IgD-negative memory B cell (primary cell): ENCODE measurements around the gene CSTB. TPM values are rescaled to one million over a fixed set of nuclear protein-coding genes. Genes with fewer than 3 reads are reported as not detected.

Source experiments
- H3K27ac Mint-ChIP-seq, 3 donors: one replicate each; pipeline ENCODE4 v1.8.0; 2020 to 2022; ENCODE audit warnings: mild to moderate bottlenecking in 3 of 3, mixed read lengths in 3 of 3, moderate library complexity in 1 of 3
- H3K27me3 Mint-ChIP-seq: one replicate; pipeline ENCODE4 v1.8.0; 2021; ENCODE audit warnings: mixed read lengths
- H3K36me3 Mint-ChIP-seq: one replicate; pipeline ENCODE4 v1.8.0; 2020; ENCODE audit warnings: mild to moderate bottlenecking, mixed read lengths
- H3K4me1 Mint-ChIP-seq, 3 donors: one replicate each; pipeline ENCODE4 v1.8.0; 2020 to 2022; ENCODE audit warnings: mixed read lengths in 3 of 3, mild to moderate bottlenecking in 1 of 3
- H3K4me3 Mint-ChIP-seq, 4 donors: one replicate each; pipeline ENCODE4 v1.8.0; 2020 to 2022; ENCODE audit warnings: mild to moderate bottlenecking in 4 of 4, mixed read lengths in 4 of 4, moderate library complexity in 3 of 4
- H3K9me3 Mint-ChIP-seq, 3 donors: one replicate each; pipeline ENCODE4 v1.8.0; 2020 to 2021; ENCODE audit warnings: mixed read lengths in 3 of 3, mild to moderate bottlenecking in 1 of 3
- polyA plus RNA-seq: library from polyadenylated mRNA; unstranded; fragments of 300-500 nt; fragmentation: Illumina TruSeq; gene quantifications from one replicate; pipeline ENCODE4 v1.2.3, GENCODE V29; 2021

The CSTB gene
- polyA plus RNA-seq, 1 donor from 2014 or later = 66.2 TPM

DNA sequence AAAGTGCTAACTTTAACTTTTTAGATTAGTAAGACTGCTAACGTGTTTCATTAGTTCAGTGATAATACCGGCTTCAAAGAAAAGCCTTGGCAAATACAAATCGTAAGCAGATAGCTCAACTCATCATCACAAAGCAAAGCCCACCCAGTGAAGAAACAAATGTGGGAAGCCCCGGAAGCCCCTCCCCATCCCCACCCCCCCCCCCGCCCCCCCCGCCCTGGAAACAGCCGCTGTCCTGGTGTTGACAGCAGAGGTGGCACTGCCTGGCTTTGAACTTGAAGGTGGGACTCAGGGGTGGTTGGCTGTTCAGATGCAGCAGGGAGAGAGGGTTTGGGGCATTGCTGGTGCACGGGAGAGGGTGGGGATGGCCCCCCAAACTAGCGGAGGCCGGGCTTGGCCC lies 43.0 kb downstream of the CSTB start:
- H3K4me3 Mint-ChIP-seq = peak overlapping the region in 1 of 4 donors; percentile 28
- H3K27me3 Mint-ChIP-seq = no peaks in the 10 kb centered on the region
- H3K4me1 Mint-ChIP-seq = peaks cover 10 to 13% (median 13%) of the 10 kb centered on the region in 3 donors
- H3K9me3 Mint-ChIP-seq = no peaks in the 10 kb centered on the region
- no peaks in the 10 kb centered on the region for H3K36me3 Mint-ChIP-seq
- no peak overlapping the region for H3K27ac Mint-ChIP-seq

DNA sequence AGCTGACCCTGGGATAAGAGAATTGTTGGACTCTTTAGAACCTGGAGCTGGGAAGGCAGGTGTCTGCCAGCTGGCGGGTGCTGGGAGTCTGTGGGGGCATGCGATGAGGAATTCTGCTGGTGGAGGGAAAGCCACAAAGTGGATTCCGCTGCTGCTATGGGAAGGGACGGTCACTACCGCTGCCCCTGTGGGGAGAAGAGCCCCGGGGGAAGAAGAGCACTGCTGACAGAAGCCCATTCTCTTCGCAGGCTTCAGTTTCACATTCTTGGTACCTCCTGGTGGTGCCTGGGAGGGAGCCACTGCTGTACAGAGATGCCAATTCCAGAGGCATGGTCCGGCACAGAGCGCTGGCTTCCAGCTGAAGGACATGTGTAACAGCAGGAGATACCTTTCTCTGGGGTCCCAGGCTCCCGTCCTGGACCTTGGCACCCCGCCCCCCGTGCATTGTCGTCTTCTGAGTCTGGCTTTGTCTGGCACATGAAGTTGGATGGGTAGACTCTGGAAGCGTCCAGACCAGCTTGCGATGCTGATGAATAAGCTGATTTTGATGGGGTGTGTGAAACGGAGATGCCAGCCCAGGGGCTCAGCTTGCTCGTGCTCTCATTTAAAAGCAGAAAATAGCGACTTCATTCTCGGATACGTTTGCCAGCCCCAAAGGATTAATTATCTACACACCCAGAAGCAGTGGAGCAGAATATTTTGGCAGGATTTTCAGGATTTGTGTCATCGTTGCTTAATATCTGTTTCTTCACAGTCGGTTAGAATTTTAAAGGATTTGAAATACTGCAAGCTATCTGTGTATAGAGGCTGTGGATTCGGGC lies 44.0 kb downstream of the CSTB start:
- H3K27ac Mint-ChIP-seq = peak overlapping the region in 1 of 3 donors; percentile 21
- peak overlapping the region in 1 of 4 donors; percentile 15 for H3K4me3 Mint-ChIP-seq
- H3K9me3 Mint-ChIP-seq = no peaks in the 10 kb centered on the region
- H3K27me3 Mint-ChIP-seq = no peaks in the 10 kb centered on the region
- no peaks in the 10 kb centered on the region for H3K36me3 Mint-ChIP-seq
- peaks cover 13 to 20% (median 18%) of the 10 kb centered on the region in 3 donors for H3K4me1 Mint-ChIP-seq

DNA sequence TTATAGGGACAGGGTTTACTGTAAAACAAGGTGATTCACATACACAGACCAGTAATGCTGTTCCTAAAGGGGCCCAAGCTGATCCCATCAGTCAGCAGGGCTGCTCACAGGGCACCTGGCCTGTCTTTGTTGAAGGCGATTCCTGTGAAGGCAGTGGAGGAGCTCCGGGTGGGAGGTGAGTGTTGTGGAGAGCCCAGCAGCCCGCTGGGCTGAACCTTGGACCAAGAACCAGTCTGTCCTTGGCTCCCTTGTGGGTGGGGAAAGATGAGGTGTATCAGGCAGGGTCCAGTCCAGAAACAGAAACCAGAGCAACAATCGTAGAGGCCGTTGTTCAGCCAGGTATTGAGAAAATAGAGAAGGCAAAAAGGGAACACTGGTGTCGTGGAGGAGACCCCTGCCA lies 44.6 kb downstream of the CSTB start:
- H3K9me3 Mint-ChIP-seq = no peaks in the 10 kb centered on the region
- no peaks in the 10 kb centered on the region for H3K27me3 Mint-ChIP-seq
- H3K4me1 Mint-ChIP-seq = peaks cover 19 to 25% (median 22%) of the 10 kb centered on the region in 3 donors
- H3K4me3 Mint-ChIP-seq = peak overlapping the region in 1 of 4 donors; percentile 39
- peak overlapping the region in 1 of 3 donors; percentile 21 for H3K27ac Mint-ChIP-seq
- no peaks in the 10 kb centered on the region for H3K36me3 Mint-ChIP-seq

- Mint-ChIP-seq H3K27ac (peak overlapping the region; percentile 83 to 95 (median 86)), H3K9me3 (no peaks in the 10 kb centered on the region), H3K27me3 (no peaks in the 10 kb centered on the region), H3K4me1 (peaks cover 29 to 35% (median 33%) of the 10 kb centered on the region in 3 donors), H3K36me3 (no peaks in the 10 kb centered on the region), H3K4me3 (peak overlapping the region; percentile 86 to 95 (median 91))
Measured at GRCh38 chr21:43728467-43729390, 47.4 kb downstream of the CSTB start.

DNA sequence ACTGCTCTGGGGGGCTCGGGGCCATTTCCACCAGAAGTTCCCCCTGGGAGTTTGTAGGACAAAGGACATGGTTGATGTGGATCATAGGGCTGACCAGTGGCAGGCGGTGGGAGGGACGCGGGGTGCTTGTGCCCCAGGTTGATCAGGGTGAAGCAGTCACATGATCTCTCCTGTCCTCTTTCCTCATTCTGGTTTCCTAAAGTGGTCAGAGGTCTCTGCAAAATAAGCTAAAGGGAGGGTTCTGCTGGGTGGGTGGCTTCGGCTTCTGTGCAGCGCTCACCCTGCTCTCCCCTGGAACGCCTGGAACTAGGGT lies 48.0 kb downstream of the CSTB start:
- Mint-ChIP-seq H3K36me3 (no peaks in the 10 kb centered on the region), H3K27me3 (no peaks in the 10 kb centered on the region), H3K4me1 (peaks cover 29 to 36% (median 31%) of the 10 kb centered on the region in 3 donors), H3K4me3 (peak overlapping the region; percentile 86 to 95 (median 91)), H3K27ac (peak overlapping the region in 2 of 3 donors; percentile 86 to 95), H3K9me3 (no peaks in the 10 kb centered on the region)

GRCh38 chr21:43727519-43728153 lies 48.5 kb downstream of the CSTB start:
- H3K36me3 Mint-ChIP-seq = no peaks in the 10 kb centered on the region
- H3K4me3 Mint-ChIP-seq = peak overlapping the region; percentile 86 to 95 (median 91)
- peak overlapping the region in 2 of 3 donors; percentile 95 for H3K27ac Mint-ChIP-seq
- H3K9me3 Mint-ChIP-seq = no peaks in the 10 kb centered on the region
- H3K27me3 Mint-ChIP-seq = no peaks in the 10 kb centered on the region
- peaks cover 29 to 36% (median 31%) of the 10 kb centered on the region in 3 donors for H3K4me1 Mint-ChIP-seq

- H3K36me3 Mint-ChIP-seq = no peaks in the 10 kb centered on the region
- H3K4me3 Mint-ChIP-seq = peak overlapping the region in 3 of 4 donors; percentile 63 to 89 (median 85)
- H3K27ac Mint-ChIP-seq = peak overlapping the region; percentile 80 to 95 (median 95)
- no peaks in the 10 kb centered on the region for H3K27me3 Mint-ChIP-seq
- peaks cover 31 to 37% (median 36%) of the 10 kb centered on the region in 3 donors for H3K4me1 Mint-ChIP-seq
- no peaks in the 10 kb centered on the region for H3K9me3 Mint-ChIP-seq
Measured at GRCh38 chr21:43726686-43727518, 49.2 kb downstream of the CSTB start.

Other genes with a start within 250 kb of the CSTB start
- gene HSF2BP, start 116.8 kb downstream of the CSTB start, polyA plus RNA-seq = 0.11 TPM
- gene RRP1B, start 116.7 kb downstream of the CSTB start, polyA plus RNA-seq = 24.3 TPM
- 35.5 TPM for gene PDXK, start 57.2 kb downstream of the CSTB start, polyA plus RNA-seq
- gene RRP1, start 13.3 kb upstream of the CSTB start, polyA plus RNA-seq = 18.2 TPM
- 8.8 TPM for gene AGPAT3, start 88.9 kb upstream of the CSTB start, polyA plus RNA-seq
- gene TRAPPC10, start 236.0 kb upstream of the CSTB start, polyA plus RNA-seq = 17.9 TPM